HG02884 (cell line): ENCODE data around the gene MYH1.
"Not testable (repeated sequence)": the region's sequence is repeated elsewhere in the genome, so short reads cannot be mapped to it uniquely, and the experiment has no call there.

ENCODE experiments used
- ATAC-seq: cut with Tn5 transposase; IDR thresholded peaks from one replicate; pipeline ENCODE4 v1.9.1; 2021; ENCODE audit warnings: mild to moderate bottlenecking, moderate library complexity; ENCODE audit not compliant: unreplicated experiment

MYH1 gene

DNA sequence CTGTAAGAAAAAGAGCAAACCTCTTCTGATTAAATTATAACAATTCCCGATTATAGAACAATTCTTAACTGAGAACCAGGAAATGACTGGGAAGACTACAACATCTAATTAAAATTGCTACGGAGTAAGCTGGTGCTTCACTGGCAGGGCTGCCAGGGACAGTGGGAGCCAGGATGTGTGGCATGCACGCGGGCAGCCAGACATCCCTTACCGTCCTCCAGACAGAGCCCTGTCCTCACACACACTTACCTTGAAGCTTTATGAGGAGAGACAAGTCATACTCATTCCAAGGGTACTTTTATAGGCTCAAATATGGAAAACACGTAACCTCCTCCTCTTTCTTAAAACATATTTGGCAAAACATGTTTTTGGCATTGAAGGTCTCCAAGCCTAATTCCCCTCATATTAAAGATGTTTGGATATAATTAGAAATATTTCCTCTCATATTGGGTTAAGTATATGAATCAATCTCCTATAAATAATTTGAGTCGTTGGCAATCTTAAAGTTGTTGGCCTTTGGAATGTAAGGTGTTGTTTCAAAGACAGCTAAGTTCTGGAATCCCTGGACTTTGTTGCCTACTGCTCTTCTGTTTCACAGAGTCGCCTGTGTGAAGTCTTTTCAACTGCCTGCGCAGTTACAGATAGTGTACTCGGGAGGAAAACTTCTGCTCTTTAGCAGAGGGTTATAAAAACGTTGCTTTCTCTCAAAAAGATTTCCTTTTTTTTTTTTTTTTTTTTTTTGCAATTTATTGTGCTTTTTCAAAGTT is at the start of gene MYH1:
Gene MYH1 (minus strand): TSS at position 272 of the 767 bp plus-strand sequence. CDS start 1,900 bp downstream, outside the sequence.
- no peak for ATAC-seq

DNA sequence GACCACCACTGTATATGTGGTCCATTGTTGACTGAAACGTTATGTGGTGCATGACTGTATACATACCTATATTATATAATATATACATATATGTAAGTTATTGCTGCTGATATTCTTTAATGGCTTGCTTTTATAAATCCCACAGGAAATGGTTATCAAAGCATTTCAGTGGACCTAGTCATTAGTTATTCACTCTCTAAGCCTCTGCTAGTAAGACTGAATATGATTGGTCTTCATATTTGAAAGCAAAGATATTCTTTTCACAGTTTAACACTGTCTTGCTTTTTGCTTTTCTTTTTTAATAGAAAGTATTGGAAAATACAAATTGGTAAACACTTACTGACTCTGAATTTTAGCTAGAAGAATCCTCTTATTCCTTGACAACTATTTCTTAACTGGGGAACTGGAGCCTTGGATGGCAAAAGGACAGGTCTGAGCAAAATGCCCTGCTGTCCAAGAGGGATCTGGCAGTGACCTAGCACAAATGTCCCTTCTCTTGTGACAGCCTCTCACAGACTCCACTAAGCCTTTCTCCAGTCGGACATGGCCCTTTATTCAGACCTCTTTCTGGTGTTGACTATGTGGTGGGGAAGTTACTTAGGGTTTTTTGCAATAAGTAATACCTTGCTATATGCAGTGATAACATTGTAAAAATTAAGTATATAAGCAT is 45.8 kb upstream of the MYH1 start:
- ATAC-seq, result no peak

DNA sequence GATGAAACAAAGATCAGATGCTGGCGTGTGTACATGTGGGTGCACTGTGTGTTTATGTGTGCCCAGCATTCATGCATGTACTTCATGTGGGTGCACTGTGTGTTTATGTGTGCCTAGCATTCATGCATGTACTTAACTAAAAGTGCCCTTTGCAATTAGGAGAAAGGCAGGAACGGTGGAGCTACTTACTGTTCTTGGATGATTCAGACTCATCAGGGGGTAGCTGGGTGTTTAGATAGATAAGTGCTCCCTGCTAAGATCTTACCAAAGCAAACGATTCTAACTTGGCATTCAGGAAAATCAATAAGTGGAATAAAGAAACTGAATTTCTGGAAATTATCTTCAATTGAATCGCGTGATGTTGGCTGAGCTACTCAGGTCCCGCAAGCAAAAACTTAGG is 39.7 kb upstream of the MYH1 start:
- no peak for ATAC-seq

DNA sequence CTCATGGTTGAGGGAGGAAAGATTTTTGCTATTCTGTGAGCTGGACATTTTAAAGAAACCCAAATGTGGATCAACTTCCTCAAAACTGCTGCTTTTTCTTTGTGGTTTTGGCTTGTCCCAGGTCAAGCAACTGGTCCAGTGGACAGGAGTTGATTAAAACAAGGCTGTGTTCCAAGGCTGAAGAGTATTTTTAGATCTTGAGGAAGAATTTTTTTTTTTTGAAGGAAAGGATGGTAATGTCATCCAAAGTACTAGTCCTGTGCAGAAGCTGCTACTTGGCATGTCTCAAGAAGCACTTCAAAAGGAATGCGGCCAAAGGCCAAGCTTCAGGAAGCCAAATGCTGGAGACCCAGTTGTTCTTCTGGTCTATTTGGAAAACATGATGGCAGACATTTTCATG is 39.1 kb upstream of the MYH1 start:
- no peak for ATAC-seq

DNA sequence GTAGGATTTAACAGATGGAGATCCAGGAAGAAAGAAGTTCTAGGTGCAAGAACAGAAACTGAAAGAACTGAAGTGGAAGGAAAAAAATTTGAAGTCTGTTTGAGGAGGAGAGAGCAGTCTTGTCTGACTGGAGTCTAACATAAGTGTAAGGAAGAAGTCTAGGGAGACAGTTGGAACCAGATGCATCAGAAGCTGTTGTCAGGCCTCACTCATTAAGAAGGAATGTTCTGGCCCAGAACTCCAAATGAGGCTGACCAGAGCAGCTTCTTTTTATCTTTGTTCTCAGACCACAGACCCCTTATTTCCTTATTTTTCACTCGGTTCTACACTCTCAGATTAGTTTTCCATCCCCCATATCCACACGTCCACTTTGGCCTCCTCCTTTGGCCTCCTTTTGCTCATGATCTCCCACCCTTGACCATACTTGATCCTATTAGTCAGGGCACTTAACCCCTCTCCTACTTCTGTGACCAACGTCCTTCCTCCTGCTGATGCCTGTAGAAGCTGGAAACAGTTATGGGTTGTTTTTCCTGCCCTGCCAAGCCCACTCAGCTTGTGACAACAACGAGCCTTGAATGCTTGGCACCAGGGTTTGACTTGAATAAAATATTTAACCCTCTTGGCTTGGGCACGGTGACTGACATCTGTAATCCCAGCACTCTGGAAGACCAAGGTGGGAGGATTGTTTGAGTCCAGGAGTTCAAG is 38.1 kb upstream of the MYH1 start:
- no peak for ATAC-seq

DNA sequence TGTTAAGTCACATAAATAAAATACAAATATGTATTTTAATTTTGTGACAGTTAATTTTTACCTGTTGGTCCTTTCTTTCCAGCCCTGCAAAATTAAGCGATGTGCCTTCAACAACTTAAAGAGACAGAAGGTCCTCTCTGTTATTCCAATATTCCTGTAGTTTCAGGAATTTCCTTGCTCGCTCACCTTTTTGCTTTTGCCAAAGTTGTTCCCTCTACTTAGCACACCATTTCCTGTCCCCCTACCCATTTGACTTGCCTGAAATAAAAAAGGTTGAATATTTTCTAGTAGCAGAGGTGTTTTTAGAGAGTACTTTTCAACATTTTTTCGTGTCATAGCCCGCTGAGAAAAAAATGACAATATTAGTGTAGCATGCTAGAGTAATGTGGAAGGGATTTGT is 31.7 kb upstream of the MYH1 start:
- no peak for ATAC-seq

DNA sequence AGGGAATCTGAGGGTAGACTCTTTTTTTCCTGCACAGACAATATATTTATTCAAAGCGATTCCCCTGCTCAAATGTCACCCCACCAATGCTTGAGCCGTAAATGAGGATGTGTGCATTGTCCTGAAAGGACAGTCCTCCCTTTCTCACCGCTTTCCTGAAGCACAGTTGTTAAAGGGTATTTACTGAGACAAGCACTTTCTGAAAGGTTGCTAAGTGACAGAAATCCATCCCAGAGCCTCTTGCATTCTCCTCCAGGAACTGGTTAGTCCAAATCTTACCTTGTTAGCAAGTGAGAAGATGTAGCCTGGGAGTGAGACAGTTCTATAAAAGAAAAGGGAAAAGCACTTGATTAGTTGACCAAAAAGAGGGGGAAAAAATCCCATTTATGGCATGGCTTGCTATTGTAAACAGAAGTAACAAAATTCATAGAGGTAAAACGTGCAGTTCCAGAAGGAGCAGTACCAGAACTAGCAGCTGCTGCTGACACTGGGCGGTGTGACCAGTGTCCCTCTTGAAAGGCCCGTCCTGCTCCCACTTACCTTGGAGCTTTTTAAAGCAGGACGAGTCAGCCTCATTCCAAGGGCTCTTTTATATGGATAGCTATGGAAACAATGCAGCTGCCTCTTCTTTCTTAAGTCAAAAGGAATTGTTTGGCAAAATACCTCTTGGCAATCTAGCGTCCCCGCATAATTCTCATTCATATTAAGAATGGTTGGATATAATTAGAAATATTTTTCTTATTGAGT is 30.9 kb upstream of the MYH1 start, which contains the start of gene MYH2:
Gene MYH2 (minus strand): TSS at position 563 of the 747 bp plus-strand sequence. CDS start 1,738 bp downstream, outside the sequence.
- ATAC-seq, result no peak

DNA sequence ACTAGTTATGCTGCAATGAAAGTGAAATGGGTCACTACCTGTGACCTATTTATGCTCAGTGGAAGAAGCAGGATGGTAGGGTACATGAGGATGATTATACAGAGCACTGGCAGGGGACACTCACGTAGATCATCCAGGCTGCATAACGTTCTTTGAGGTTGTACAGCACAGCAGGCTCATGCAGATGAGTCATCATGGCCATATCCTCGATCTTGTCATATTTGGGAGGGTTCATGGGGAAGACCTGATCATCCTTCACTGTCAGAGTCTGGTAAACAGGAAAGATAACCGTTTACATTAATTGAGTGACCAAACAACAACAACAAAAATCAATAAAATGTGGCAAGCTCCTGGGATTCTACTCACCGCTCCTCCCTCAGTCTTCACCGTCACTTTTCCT is 29.0 kb upstream of the MYH1 start:
- ATAC-seq, result no peak

DNA sequence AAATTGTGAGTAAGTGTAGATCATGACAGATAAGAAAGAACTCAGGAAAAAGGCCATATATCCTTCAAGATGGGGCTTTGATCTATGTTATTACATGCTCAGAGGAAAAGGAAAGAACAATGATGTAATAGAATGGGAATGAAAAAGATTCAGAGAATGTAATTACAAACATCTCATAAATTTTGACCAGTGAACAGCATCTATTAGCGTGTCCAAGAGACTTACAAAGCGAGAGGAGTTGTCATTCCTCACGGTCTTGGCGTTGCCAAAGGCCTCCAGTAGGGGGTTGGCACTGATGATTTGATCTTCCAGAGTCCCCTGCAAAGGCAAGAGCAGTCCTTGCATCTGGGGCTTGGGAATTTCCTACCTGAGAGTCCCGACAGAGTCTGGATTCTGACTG is 25.1 kb upstream of the MYH1 start:
- ATAC-seq, result not testable (repeated sequence)

DNA sequence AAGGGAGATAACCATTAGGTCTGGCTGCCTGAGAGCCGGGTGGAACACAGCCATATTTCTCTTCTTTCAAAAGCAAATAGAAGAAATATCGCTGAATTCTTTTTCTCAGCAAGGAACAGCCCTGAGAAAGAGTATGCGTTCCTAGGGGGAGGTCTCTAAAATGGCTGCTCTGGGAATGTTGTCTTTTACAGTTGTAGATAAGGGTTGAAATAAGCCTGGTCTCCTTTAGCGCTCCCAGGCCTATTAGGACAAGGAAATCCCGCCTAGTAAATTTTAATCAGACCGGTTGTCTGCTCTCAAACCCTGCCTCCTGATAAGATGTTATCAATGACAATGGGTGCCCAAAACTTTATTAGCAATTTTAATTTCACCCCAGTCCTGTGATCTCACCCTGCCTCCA is 22.8 kb upstream of the MYH1 start:
- not testable (repeated sequence) for ATAC-seq

DNA sequence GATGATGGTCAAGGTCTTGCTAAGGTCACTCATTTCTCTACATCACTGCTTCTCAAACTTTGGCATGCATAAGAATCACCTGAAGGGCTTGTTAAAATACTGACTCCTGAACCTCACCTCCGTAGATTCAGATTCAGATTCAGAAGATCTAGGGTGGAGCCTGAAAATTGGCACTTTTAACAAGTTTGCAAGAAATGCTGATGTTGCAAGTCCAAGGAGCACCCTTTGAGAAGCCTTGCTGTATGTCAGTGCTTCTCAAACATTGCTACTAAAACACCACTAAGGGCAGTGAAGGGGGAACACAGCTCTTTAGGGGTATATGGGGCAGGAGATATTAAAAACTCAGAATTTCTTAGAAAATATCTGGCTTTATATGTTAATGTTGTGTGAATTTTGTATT is 13.7 kb upstream of the MYH1 start:
- no peak for ATAC-seq

DNA sequence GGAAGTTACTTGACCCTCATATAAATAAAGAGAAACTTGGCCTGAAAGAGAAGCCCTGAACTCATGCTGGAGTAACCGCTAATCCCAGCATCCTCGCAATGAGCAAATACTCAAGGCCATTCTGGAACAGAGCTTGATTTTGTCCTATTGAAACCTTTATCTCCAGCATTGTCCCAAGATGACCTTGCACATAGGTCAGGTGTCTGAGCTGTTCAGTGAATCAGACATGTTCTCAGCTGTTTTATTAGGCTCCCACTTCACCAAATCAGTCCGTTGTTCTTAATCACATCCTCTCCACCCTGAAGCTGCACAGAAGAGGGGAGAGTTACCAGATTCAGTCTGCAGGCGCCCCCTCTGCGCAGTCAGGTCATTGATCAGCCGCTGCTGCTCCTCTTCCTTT is 9.1 kb upstream of the MYH1 start:
- ATAC-seq, result no peak

DNA sequence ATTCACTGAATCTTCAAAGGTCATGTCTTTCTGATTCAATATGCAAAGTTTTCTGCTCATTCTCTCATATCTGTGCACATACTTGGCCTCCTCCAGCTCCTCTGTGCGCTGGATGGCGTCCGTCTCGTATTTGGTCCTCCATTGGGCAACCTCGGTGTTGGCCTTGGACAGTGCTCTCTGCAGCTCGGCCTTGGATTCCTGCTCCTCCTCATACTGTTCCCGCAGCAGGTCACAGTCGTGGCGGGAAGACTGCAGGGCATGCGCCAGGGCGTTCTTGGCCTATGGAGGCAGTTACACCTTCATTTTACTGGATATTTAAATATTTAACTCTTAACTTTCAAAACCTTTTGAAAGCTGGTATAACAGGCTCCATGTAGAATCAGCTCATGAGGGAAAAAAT is 8.2 kb upstream of the MYH1 start:
- ATAC-seq, result no peak

DNA sequence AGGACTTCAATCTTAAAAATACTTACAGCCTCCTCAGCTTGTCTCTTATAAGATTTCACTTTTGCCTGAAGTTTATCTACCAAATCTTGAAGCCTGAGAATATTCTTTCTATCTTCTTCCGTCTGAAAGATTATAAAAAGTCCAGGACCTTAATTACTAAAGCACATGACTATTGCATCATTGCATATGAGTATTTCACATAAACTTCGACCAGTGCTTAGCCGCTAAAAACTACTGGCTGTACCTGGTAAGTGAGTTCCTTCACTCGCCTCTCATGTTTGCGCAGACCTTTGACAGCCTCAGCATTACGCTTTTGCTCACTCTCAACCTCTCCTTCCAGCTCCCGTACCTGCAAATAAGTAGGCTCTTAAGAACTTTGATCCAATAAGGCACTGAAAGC is 4.7 kb upstream of the MYH1 start:
- no peak for ATAC-seq

DNA sequence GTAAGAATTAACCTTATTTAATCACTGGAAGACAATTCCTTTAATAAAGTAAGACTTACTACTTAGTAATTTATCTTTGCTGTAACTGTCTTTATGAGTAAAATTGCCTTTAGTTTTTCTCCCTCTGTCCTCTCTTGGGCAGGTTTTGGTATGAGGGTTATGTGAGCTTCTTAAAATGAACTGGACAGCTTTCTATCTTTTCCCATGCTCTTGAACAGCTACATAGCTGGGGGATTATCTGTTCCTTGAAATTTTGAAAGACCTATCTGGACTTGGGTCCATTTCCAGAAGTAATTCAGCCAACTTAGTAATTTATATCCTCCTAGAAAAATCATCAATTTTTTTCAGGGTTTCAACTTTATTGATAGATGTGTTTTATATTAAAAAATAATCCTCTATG is 3.6 kb upstream of the MYH1 start:
- ATAC-seq, result no peak

DNA sequence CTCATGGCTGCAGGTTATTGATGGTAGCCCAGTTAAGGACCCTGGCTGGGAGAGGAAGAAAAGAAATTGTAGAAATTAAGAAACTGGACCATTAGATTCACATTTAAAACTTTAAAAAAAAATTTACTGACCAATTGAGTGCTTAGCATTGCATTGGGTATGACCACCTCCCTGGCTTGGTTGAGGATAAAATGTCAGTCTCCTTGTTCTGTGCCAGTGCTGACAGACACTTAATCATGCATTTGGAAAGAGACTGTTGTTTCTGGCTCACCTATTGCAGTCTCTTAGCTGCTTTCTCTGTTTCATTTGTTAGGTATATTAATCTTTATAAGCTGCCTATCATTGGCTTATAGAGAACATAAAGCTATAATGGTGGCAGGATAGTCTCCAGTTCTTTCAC is 1.7 kb downstream of the MYH1 start:
- ATAC-seq, result no peak

DNA sequence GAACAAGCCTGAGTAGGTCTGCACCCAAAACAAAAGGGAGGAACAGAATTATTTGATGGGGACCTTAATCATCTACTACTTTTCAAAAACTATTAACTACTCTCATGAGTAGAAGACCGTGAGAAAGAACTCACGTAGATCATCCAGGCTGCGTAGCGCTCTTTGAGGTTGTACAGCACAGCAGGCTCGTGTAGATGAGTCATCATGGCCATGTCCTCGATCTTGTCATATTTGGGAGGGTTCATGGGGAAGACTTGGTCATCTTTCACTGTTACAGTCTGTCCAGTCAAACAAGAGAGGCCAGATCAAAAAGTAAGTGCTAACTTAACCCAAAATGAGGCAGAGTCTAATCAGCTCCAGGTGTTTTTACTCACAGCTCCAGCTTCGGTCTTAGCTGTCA is 2.3 kb downstream of the MYH1 start:
- ATAC-seq, result no peak

DNA sequence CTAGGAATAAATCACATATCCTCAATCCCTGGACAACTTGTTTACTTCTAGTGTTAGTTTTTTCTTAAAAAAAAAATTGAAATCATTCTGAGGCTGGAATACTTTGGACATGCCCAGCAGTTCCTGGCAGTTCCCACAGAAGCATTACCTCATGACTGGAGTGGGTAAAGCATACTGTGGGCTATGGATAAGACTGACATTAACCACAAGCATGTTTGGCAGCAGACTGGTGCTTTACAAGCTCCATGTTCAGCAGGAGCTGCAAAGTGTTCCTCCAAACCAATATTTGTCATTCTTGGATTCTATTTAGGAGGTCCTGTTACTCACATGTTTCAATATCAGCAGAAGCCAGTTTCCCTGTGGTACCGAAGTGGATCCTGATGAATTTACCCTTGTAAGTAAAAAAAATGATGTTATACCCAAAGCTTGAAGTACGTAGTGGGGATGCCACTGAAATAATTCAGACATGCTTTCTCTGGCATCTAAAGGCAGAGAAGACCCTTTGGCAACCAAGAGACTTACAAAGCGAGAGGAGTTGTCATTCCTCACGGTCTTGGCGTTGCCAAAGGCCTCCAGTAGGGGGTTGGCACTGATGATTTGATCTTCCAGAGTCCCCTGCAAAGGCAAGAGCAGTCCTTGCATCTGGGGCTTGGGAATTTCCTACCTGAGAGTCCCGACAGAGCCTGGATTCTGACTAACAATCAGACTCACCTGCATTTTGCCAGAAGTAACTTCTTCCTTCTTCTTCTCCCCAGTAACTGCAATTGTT is 4.9 kb downstream of the MYH1 start:
- no peak for ATAC-seq

DNA sequence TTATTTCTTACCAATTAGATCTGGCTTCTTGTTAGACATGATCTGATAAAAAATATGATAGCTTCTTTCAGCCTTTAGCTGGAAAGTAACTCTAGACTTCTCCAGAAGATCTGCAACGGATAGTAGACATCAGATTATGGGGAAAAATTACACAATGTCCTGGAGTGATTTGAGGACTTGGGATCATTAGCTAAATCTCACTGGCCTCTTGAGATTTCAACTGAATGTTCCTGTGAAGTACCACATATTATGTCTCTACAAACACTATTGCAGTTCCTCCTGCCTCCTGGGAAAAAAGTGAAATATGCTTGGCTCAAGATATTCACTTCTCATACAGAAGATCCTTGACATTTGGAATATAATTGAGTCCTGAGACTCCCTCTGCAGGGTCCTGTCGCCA is 5.5 kb downstream of the MYH1 start:
- ATAC-seq, result no peak

DNA sequence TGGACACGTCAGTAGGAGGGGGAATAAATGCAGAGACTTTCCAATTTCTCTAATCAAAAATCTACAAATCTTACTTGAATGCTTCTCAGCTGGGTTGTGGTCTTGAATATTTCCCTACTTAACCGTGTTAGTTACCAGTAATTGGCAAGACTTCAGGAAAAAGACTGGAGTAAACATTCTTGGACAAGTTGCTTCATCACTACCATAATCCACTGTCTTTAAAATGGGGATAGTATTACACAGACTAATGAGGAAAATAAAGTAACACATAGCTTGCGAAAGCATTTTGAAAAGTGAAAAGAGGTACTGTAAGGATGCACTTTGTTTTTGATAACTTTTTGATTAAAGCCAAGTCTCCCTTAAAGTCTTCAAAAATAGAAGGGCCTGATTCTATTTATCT is 18.4 kb downstream of the MYH1 start:
- ATAC-seq, result no peak
